CD4-positive, alpha-beta T cell treated with Interferon gamma for 1 hour (primary cell): Measurements from ENCODE around the gene JAKMIP1.

Experiments
- DNase-seq: peaks from one replicate; pipeline ENCODE4 v3.0.0-alpha.2; 2020

Gene JAKMIP1

DNA sequence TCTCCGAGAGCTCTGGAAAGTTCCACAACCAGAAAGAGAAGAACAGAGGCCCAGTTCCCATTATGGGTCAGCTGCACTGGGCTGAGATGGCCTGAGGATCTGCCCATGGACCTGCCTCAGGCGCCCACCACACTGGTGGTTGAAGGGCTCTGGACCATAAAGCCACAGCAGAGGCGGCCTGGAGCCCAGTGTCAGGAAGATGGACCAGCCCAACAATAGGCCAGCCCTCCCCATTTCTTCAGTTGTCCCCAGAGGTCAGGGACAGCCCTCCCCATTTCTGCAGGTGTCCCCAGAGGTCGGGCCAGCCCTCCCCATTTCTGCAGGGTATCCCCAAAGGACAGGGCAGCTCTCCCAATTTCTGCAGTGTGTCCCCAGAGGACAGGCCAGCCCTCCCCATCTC, 144.9 kb downstream of the JAKMIP1 start:
- DNase-seq, result no peak

DNA sequence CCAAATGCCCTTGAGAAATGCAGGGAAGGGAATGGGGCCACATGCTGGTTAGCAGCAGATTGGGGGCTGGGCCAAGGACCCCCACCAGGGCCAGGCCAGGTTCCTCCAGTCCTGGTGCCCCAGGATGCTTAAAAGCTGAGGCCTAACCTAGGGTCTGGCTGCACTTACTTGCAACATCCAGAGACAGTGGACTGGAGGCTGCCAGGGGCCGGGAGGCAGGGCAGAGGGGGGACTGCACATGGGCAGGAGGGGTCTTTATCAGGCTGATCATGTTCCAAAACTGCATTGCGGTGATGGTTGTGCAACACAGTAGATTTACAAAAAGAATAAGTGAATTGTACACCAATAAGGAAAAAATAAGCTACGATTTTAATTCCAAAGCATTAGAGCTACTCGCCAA, 145.3 kb downstream of the JAKMIP1 start:
- DNase-seq, result no peak

DNA sequence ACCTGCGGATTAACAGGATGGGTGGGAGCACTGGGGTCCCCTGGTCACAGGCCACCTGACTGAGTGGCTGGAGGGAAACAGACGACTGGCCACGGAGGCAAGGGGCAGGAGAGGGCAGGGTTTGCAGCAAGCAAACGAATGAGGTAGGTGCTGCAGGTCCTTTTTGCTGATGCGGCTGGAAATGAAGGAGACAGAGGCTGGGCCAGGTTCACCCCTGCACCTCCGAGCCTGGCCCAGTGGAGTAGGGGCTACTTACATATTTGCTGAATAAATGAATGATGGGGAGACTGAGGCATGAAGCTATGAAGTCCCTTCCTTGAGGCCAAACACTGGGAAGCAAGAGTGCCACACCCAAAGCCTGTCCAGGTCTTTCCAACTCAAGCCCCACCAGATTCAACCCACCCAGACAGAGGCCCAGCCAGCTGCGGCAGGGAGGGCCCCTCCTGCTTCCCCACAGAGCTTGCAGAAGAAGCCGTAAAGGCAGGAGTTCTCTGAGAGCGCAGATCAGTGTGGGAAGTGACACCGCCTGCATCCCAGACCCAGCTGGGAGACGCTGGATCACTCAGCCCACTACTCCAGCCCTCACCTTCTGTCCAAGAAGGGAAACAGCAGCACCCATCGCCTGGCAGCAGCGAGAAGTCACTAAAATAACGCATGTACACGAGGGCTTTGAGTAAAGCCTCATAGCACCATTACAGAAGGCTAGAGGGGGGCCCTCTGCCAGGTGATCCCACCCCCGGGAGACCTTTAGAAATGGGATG, 146.0 kb downstream of the JAKMIP1 start:
- no peak for DNase-seq

GRCh38 chr4:6052679-6053078, 147.7 kb downstream of the JAKMIP1 start:
- no peak for DNase-seq

DNA sequence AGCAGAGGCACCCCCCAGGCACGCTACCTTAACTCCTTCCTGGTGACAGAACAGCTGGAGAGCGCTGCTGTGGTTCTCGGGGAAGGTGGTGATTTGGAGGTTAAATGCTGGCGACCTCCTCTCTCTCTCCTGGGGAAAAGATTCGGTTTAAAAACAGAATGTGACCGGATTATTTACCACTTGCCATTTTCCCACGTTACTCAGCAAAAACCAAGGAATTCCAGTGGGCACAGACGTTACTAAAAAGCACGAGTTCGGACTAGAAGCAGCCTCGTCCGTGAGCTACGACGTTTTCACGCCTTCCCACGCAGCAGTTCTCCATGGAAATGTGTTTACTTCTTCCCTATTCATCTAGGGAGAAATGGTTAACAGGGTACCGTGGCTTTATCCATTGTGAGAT, 149.8 kb downstream of the JAKMIP1 start:
- DNase-seq, result no peak

GRCh38 chr4:6049985-6050384, 150.4 kb downstream of the JAKMIP1 start:
- no peak for DNase-seq

- DNase-seq, result no peak
Measured at GRCh38 chr4:6049278-6049677, 151.1 kb downstream of the JAKMIP1 start.

DNA sequence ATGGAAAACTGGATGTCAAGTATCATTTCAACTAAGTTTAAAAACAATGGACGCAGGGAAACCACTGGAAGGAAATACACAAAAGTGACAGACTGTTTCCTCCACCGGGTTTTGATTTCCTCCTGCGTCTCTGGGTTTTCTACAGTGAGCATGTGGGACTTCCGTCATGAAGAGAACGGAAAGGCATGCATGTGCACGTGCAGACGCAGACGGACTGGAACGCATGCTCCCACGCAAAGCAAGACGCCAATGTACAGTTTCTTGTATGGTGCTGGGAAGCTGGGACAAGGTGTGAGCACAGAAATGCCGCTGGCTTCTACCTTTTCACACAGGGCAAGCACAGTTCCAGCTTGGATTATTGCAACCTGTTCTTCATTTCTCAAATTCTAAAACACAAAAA, 151.8 kb downstream of the JAKMIP1 start:
- no peak for DNase-seq

DNA sequence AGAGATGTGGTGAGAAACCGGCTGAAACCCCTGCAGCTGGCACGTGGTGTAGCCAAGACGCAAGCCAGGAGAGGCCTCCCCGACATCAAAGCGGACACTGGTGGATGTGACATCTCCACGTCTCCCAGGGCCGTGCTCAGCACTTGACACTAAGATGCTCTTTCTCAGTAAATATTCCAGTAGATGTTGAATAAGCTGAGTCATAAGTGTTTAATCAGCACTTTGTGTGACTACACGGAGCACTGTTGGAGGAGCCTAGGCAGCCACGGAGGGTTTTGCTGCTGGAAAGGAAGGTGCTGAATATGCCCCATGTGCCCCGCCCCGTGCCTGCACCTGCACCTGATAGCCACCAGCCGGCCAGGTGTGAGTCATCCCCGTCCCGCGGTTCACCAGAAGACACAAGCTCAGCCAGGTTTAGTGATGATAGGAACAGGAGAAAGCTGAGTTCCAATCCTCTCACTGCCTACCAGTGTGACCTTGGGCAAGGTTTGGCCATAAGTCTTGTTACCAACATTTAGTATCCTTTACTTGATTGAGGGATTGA, 153.1 kb downstream of the JAKMIP1 start:
- DNase-seq, result no peak

DNA sequence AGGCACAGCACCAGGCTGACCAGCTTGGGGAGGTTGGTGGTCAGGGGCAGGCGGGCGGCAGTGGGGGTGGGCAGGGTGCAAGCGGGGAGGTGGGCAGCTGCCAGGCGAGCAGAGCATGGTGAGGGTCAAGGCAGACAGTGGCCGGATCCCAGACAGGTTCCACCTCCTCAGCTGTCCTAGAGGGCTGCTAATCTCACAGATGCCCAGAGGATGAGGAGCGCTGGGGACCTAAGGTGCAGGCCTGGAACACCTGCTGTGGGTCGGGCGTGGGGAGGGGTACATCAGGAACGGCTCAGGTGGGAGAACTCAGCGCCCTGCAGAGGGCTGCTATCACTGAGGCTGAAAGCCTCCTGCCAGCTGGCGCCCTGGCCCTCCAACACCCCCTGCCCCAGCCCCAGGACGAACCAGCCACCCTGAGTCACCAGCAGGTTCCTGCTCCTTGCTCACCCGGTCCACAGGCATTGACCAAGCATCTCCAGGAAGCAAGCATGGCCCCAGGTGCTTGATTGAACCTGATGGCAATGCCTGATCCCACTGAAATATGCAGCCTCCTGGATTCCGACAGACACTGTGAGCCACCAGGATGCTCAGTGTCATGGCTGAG, 153.7 kb downstream of the JAKMIP1 start:
- DNase-seq, result no peak

GRCh38 chr4:6044805-6045204, 155.5 kb downstream of the JAKMIP1 start:
- no peak for DNase-seq

GRCh38 chr4:6044276-6044675, 156.1 kb downstream of the JAKMIP1 start:
- DNase-seq, result no peak

DNA sequence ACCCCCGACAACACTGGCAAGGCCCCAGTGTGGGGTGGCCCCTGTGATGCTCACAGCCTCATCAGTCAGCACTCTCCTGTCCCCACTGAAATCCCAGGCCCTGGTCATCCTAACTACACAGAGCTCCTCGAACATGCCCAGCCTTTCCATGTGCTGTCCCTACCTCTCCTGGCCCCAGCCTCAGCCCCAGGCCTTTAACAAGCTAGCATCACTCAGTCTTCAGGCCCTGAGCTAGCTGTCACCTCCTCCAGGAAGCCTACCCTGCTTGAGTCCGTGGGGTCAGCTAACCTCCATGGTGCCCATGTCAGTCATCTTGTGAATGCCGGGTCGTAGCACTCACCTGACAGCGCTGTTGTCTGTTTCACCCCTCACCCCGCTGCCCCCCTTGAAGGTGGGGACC, 156.5 kb downstream of the JAKMIP1 start:
- DNase-seq, result no peak

DNA sequence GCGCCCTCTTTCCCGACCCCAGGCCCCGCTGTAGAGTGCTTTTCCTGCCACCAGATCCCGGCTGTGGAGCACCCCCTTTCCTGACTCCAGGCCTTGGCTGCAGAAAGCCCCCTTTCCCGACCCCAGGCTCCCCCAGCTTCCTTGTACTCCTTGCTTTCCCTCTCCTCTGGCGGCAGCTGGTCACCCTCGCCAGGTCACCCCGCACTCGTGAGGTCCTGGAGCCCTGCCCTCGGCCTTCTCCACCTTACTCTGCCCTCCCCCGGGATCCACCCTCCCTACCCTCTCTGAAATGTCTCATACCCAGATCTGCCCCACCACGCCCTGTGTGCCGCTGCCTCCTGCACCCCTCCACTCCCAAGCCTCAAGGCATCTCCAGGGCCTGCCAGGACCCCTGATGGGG, 157.2 kb downstream of the JAKMIP1 start:
- no peak for DNase-seq

GRCh38 chr4:6042293-6043063, 157.9 kb downstream of the JAKMIP1 start:
- DNase-seq, result no peak

DNA sequence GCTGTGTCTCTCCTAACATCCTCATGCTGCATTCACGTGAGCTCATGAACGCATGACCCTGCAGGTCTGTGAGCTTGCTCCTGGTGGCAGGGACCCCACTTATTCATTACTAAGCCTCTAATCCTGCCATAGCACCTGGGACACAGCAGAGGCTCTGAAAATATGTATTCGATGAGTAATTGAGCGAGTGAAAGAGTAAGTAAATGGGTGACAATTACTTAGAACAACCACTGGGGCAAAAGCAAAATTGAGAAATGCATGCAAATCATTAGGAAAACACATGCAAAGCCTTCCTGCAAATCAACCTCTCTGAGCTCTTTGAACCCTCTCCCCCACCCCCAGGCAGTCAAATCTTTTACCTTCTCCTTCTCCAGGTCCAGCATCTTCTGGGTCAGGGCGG, 158.5 kb downstream of the JAKMIP1 start:
- DNase-seq, result no peak

DNA sequence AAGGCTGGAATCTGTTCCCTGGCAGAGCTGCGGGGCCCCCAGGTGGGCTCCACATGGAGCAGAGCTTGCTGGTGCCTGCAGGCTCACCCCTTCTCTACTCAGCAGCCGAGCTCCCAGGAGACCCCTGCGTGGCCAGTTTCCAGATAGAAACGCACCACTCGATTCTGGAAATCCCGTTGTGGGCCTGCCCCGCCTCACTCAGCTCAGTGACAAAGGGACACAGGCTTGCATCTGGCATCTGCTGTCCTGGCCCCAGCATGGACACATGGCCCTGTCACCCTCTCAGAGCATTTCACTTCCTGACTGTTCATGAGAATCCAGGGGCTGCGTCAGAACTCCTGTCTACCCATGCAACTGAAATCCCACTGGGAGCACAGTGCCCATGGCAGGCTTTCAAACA, 161.6 kb downstream of the JAKMIP1 start:
- DNase-seq, result no peak

- DNase-seq, result no peak
Measured at GRCh38 chr4:6035786-6036185, 164.6 kb downstream of the JAKMIP1 start.

GRCh38 chr4:6033381-6033780, 167.0 kb downstream of the JAKMIP1 start:
- DNase-seq, result no peak

GRCh38 chr4:6032249-6033244, 167.8 kb downstream of the JAKMIP1 start:
- DNase-seq, result no peak

GRCh38 chr4:6031846-6032245, 168.5 kb downstream of the JAKMIP1 start:
- DNase-seq, result no peak

- DNase-seq, result no peak
Measured at GRCh38 chr4:6030679-6031078, 169.7 kb downstream of the JAKMIP1 start.

DNA sequence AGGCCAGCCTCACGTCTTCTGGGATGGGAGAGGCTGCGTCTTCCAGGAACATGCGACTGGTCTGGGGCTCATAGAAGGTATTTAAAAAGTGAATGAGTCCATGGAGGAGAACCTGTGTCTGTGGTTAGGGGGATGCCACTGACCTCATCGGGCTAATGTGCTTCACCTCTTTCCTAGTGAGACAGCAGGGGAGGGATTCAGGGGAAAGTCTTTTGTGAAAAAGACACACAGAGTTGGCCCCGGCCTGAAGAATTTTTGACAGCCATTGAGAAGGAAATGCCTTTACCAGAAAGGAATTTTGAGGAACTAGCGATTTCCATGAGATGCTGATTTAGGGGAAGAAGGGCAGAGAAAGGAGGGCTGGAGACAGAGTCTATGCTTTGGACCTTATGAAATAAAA, 171.1 kb downstream of the JAKMIP1 start:
- DNase-seq, result no peak
